ENCODE measurements around the gene MECP2. TPM values are rescaled to one million over a fixed set of nuclear protein-coding genes. Genes with fewer than 3 reads are reported as not detected.

MECP2 gene
- total and polyA plus RNA-seq, 2 of the 13 experiments (the other 11 are each of a cell fraction or from before 2014, with no cell fraction given): 7.9 to 18.1 TPM

GRCh38 chrX:153974726-153975286 is 122.7 kb downstream of the MECP2 start (continued):
- no peak for TF ChIP-seq ZNF609 (CRISPR knock-in tag; IDR thresholded peaks at IDR 0.05; ENCODE audit: borderline replicate concordance)
- TF ChIP-seq NR0B2 (CRISPR knock-in tag; IDR thresholded peaks at IDR 0.05): no peak
- no peak for TF ChIP-seq KMT2B (CRISPR knock-in tag; IDR thresholded peaks at IDR 0.05)
- TF ChIP-seq KAT2B (IDR thresholded peaks at IDR 0.05; ENCODE audit: borderline replicate concordance, low read depth, low read length): no peak
- no peak for TF ChIP-seq ZNF773 (CRISPR knock-in tag; IDR thresholded peaks at IDR 0.05; ENCODE audit: borderline replicate concordance)
- TF ChIP-seq ZBTB21 (CRISPR knock-in tag; IDR thresholded peaks at IDR 0.05): no peak
- no peak for TF ChIP-seq IRF1 (CRISPR knock-in tag; IDR thresholded peaks at IDR 0.05; ENCODE audit: low read depth)
- TF ChIP-seq ZSCAN12 (CRISPR knock-in tag; IDR thresholded peaks at IDR 0.05): no peak
- peak in 1 of 2 experiments; percentile 6; a peak in 1 of 4 replicates for TF ChIP-seq POLR2A (IDR thresholded peaks at IDR 0.05; ENCODE audit: insufficient read depth in 1 of 2, low read depth in 2 of 2, low read length in 2 of 2)
- no peak for TF ChIP-seq ZNF772 (CRISPR knock-in tag; IDR thresholded peaks at IDR 0.05)
- TF ChIP-seq THAP7 (CRISPR knock-in tag; IDR thresholded peaks at IDR 0.05): no peak
- TF ChIP-seq ZNF589 (CRISPR knock-in tag; conservative IDR thresholded peaks at IDR 0.05): no peak
- no peak for TF ChIP-seq CC2D1A (CRISPR knock-in tag; IDR thresholded peaks at IDR 0.05)
- TF ChIP-seq FOXP1 (IDR thresholded peaks at IDR 0.05): no peak
- peak; percentile 38; the same call in 1 of the 2 replicates for TF ChIP-seq FOXP1 (CRISPR knock-in tag; IDR thresholded peaks at IDR 0.05)
- TF ChIP-seq ZNF598 (CRISPR knock-in tag; IDR thresholded peaks at IDR 0.05; ENCODE audit: borderline replicate concordance): no peak
- no peak for TF ChIP-seq CENPT (CRISPR knock-in tag; IDR thresholded peaks at IDR 0.05; ENCODE audit: low read depth)
- TF ChIP-seq BRD4 (CRISPR knock-in tag; IDR thresholded peaks at IDR 0.05): no peak
- TF ChIP-seq PRDM4 (CRISPR knock-in tag; IDR thresholded peaks at IDR 0.05; ENCODE audit: borderline replicate concordance): no peak
- TF ChIP-seq NKX3-1 (CRISPR knock-in tag; IDR thresholded peaks at IDR 0.05): no peak
- TF ChIP-seq ZNF792 (CRISPR knock-in tag; IDR thresholded peaks at IDR 0.05): no peak
